SK-N-SH (cell line): ENCODE results near the gene BCL11A. TPM values are rescaled to one million over a fixed set of nuclear protein-coding genes. Genes with fewer than 3 reads are reported as not detected.

Experiments used
- CTCF ChIA-PET: fragments of 300-600, 350-600 bp; formaldehyde crosslinking; extraction: SDS; loops from one replicate; lab custom pipeline; 2021; lab: Yijun Ruan, JAX
- POLR2A ChIA-PET: fragments of 350-600 bp; sonication (Branson Sonifier 250); formaldehyde crosslinking; extraction: SDS; loops from one replicate; lab custom pipeline; 2020; ENCODE audit warnings: antibody characterized with exemption, inconsistent platforms; lab: Yijun Ruan, JAX
- DNase-seq: peaks from one replicate; pipeline ENCODE4 v3.0.0; 2012
- H2AFZ ChIP-seq: fragments of 200-600 bp; sonication (generic); 2 replicates; pipeline ENCODE4 v1.8.1; 2016; ENCODE audit warnings: antibody characterized with exemption, mild to moderate bottlenecking, low read depth
- H3F3A ChIP-seq: fragments of 200-600 bp; sonication (generic); replicated peaks from 2 replicates; pipeline ENCODE3; 2016; ENCODE audit warnings: antibody characterized with exemption, mild to moderate bottlenecking; ENCODE audit not compliant: insufficient read depth
- H3K27ac ChIP-seq, 2 experiments: fragments of 200-500 bp in 1 of 2; fragments of 200-600 bp in 1 of 2; sonication (Bioruptor generic) in 1 of 2; sonication (generic), shearing (Covaris generic) in 1 of 2; 2 replicates each; pipeline versions ENCODE4 v1.5.1 to v1.6.1; 2014 to 2016; ENCODE audit warnings: low read depth in 2 of 2, inconsistent platforms in 1 of 2, low read length in 1 of 2, mild to moderate bottlenecking in 1 of 2, mixed read lengths in 1 of 2
- H3K27me3 ChIP-seq: fragments of 200-600 bp; sonication (generic), shearing (Covaris generic); 2 replicates; pipeline ENCODE4 v1.6.1; 2016; ENCODE audit warnings: mixed run types; ENCODE audit not compliant: insufficient read depth
- H3K36me3 ChIP-seq, 2 experiments: fragments of 200-500 bp in 1 of 2; fragments of 200-600 bp in 1 of 2; sonication (Bioruptor generic) in 1 of 2; sonication (generic) in 1 of 2; replicated peaks in 1 of 2; 2 replicates each; pipeline versions ENCODE3 to v1.5.1; 2014 to 2016; ENCODE audit warnings: low read length in 1 of 2, mild to moderate bottlenecking in 1 of 2; ENCODE audit not compliant: insufficient read depth in 2 of 2, control insufficient read depth in 1 of 2
- H3K4me1 ChIP-seq, 2 experiments: fragments of 200-500 bp in 1 of 2; fragments of 200-600 bp in 1 of 2; sonication (Bioruptor generic) in 1 of 2; sonication (generic), shearing (Covaris generic) in 1 of 2; 2 replicates each; pipeline versions ENCODE4 v1.5.1 to v1.6.1; 2014 to 2016; ENCODE audit warnings: low read depth in 1 of 2, low read length in 1 of 2, mixed run types in 1 of 2; ENCODE audit not compliant: insufficient read depth in 2 of 2, control insufficient read depth in 1 of 2
- H3K4me2 ChIP-seq: fragments of 200-600 bp; sonication (generic), shearing (Covaris generic); 2 replicates; pipeline ENCODE4 v1.6.1; 2017; ENCODE audit warnings: mixed run types
- H3K4me3 ChIP-seq, 2 experiments: fragments of 200-500 bp in 1 of 2; fragments of 200-600 bp in 1 of 2; sonication (Bioruptor generic) in 1 of 2; sonication (generic), shearing (Covaris generic) in 1 of 2; 2 replicates each; pipeline versions ENCODE4 v1.5.1 to v1.8.1; 2014 to 2016; ENCODE audit warnings: low read depth in 2 of 2, inconsistent platforms in 1 of 2, low read length in 1 of 2, mild to moderate bottlenecking in 1 of 2, mixed read lengths in 1 of 2, moderate library complexity in 1 of 2
- H3K79me2 ChIP-seq: fragments of 200-600 bp; sonication (generic); 2 replicates; pipeline ENCODE4 v1.8.1; 2017; ENCODE audit warnings: mild to moderate bottlenecking; ENCODE audit not compliant: insufficient read depth
- H3K9ac ChIP-seq: fragments of 200-600 bp; sonication (generic); 2 replicates; pipeline ENCODE4 v1.6.1; 2017; ENCODE audit warnings: mixed run types
- H3K9me2 ChIP-seq: fragments of 200-600 bp; sonication (generic); 2 replicates; pipeline ENCODE4 v1.6.1; 2017; ENCODE audit warnings: mixed run types
- H3K9me3 ChIP-seq: fragments of 200-600 bp; sonication (generic); 2 replicates; pipeline ENCODE4 v1.6.1; 2017; ENCODE audit warnings: mixed run types, mild to moderate bottlenecking, moderate library complexity
- H4K20me1 ChIP-seq: fragments of 200-600 bp; sonication (generic); 2 replicates; pipeline ENCODE4 v1.6.1; 2017; ENCODE audit warnings: mild to moderate bottlenecking, mixed run types; ENCODE audit not compliant: insufficient read depth
- EP300 ChIP-seq, 2 experiments: IDR thresholded peaks; 2 replicates each; pipeline versions ENCODE4 v1.4.0 to v1.6.1; 2012; ENCODE audit warnings: borderline replicate concordance in 1 of 2, low read depth in 1 of 2, low read length in 1 of 2
- EZH2phosphoT487 ChIP-seq: fragments of 200-600 bp; sonication (generic); IDR thresholded peaks from 2 replicates; pipeline ENCODE4 v1.6.1; 2017; ENCODE audit warnings: low read depth, mixed run types, mild to moderate bottlenecking, antibody characterized with exemption, moderate library complexity, borderline replicate concordance
- FOSL2 ChIP-seq: IDR thresholded peaks from 2 replicates; pipeline ENCODE4 v1.4.0; 2012; ENCODE audit warnings: low read depth, mild to moderate bottlenecking, moderate library complexity, borderline replicate concordance
- FOXM1 ChIP-seq: IDR thresholded peaks from 2 replicates; pipeline ENCODE4 v1.4.0; 2012; ENCODE audit warnings: low read depth, mild to moderate bottlenecking
- JUND ChIP-seq: IDR thresholded peaks from 2 replicates; pipeline ENCODE4 v1.4.0; 2012
- MXI1 ChIP-seq: IDR thresholded peaks from 2 replicates; pipeline ENCODE4 v1.6.1; 2012; ENCODE audit warnings: mild to moderate bottlenecking, low read depth, low read length, improper control_type of control experiment
- POLR2AphosphoS5 ChIP-seq: IDR thresholded peaks from 2 replicates; pipeline ENCODE4 v1.6.1; 2012; ENCODE audit warnings: low read depth, low read length
- TEAD4 ChIP-seq: IDR thresholded peaks from 2 replicates; pipeline ENCODE4 v1.4.0; 2012; ENCODE audit warnings: mild to moderate bottlenecking, borderline replicate concordance; ENCODE audit not compliant: insufficient read depth
- WGBS: methylation state at CpG from one replicate; pipeline ENCODE4 v1.1.6; 2017; ENCODE audit warnings: low lambda C conversion rate; 5-methylcytosine and 5-hydroxymethylcytosine counted together
- polyA plus RNA-seq, 3 experiments: library from polyadenylated mRNA; depleted of rRNA; stranded (reverse); fragments of >200 nt; gene quantifications; 2 replicates each; pipeline ENCODE4 v1.2.3, GENCODE V29; 2012
- TF ChIP-seq, protein P1 (sequence below): IDR thresholded peaks from 2 replicates; pipeline ENCODE4 v1.6.1; 2012; ENCODE audit warnings: mild to moderate bottlenecking, low read depth, low read length, moderate library complexity
- TF ChIP-seq, protein P2 (sequence below): IDR thresholded peaks from 2 replicates; pipeline ENCODE4; 2012

BCL11A gene
- polyA plus RNA-seq, 1 of the 3 experiments (the other 2 are of a cell fraction), result 1.9 TPM

DNA sequence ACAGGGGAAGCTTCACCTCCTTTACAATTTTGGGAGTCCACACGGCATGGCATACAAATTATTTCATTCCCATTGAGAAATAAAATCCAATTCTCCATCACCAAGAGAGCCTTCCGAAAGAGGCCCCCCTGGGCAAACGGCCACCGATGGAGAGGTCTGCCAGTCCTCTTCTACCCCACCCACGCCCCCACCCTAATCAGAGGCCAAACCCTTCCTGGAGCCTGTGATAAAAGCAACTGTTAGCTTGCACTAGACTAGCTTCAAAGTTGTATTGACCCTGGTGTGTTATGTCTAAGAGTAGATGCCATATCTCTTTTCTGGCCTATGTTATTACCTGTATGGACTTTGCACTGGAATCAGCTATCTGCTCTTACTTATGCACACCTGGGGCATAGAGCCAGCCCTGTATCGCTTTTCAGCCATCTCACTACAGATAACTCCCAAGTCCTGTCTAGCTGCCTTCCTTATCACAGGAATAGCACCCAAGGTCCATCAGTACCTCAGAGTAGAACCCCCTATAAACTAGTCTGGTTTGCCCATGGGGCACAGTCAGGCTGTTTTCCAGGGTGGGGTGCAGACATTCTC, 58.3 kb downstream of the BCL11A start (continued):
- TF ChIP-seq MXI1, result no peak
- TF ChIP-seq, protein P1, sequence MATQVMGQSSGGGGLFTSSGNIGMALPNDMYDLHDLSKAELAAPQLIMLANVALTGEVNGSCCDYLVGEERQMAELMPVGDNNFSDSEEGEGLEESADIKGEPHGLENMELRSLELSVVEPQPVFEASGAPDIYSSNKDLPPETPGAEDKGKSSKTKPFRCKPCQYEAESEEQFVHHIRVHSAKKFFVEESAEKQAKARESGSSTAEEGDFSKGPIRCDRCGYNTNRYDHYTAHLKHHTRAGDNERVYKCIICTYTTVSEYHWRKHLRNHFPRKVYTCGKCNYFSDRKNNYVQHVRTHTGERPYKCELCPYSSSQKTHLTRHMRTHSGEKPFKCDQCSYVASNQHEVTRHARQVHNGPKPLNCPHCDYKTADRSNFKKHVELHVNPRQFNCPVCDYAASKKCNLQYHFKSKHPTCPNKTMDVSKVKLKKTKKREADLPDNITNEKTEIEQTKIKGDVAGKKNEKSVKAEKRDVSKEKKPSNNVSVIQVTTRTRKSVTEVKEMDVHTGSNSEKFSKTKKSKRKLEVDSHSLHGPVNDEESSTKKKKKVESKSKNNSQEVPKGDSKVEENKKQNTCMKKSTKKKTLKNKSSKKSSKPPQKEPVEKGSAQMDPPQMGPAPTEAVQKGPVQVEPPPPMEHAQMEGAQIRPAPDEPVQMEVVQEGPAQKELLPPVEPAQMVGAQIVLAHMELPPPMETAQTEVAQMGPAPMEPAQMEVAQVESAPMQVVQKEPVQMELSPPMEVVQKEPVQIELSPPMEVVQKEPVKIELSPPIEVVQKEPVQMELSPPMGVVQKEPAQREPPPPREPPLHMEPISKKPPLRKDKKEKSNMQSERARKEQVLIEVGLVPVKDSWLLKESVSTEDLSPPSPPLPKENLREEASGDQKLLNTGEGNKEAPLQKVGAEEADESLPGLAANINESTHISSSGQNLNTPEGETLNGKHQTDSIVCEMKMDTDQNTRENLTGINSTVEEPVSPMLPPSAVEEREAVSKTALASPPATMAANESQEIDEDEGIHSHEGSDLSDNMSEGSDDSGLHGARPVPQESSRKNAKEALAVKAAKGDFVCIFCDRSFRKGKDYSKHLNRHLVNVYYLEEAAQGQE, result no peak

DNA sequence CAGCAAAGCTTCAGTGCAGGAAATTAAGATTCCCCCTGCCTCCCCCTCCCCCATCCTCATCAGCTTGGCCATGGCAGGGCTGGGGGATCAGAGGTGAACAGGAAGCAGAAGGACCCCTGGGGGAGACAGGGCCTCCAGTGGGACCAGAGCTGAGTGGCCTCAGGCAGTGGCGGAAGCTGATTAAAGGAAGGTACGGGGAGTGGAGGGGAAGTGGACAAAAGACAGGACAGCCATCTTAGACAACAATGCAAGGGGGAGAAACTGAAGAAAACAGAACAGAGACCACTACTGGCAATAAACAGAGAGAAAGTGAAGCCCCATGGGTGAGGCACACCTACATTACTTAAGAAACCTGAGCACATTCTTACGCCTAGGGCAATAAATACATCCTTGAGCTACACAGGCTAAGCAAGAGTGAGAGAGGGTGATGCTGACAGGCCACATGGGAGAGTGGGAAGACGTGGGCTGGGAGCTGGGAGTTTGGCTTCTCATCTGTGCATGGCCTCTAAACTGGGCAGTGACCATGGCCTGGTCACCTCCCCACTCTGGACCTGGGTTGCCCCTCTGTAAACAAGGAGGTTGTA, 59.6 kb downstream of the BCL11A start:
- Histone ChIP-seq H2AFZ (no peak overlapping the region), H3K9me2 (no peaks in the 10 kb centered on the region), H3K27ac (no peak overlapping the region), H3K27me3 (no peaks in the 10 kb centered on the region), H3K4me1 (no peaks in the 10 kb centered on the region), H3K4me2 (no peak overlapping the region), H3F3A (no peaks in the 10 kb centered on the region), H4K20me1 (no peaks in the 10 kb centered on the region), H3K9ac (no peak overlapping the region), H3K9me3 (no peaks in the 10 kb centered on the region), H3K4me3 (no peak overlapping the region), H3K36me3 (no peaks in the 10 kb centered on the region), H3K79me2 (no peaks in the 10 kb centered on the region)
- DNase-seq, result no peak
- TF ChIP-seq EP300 (IDR thresholded peaks at IDR 0.05; ENCODE audit: borderline replicate concordance in 1 of 2, low read depth in 1 of 2, low read length in 1 of 2) (no peak), MXI1 (no peak), POLR2AphosphoS5 (no peak), EZH2phosphoT487 (no peak), TEAD4 (no peak), FOXM1 (no peak), JUND (no peak)
- TF ChIP-seq, protein P2, sequence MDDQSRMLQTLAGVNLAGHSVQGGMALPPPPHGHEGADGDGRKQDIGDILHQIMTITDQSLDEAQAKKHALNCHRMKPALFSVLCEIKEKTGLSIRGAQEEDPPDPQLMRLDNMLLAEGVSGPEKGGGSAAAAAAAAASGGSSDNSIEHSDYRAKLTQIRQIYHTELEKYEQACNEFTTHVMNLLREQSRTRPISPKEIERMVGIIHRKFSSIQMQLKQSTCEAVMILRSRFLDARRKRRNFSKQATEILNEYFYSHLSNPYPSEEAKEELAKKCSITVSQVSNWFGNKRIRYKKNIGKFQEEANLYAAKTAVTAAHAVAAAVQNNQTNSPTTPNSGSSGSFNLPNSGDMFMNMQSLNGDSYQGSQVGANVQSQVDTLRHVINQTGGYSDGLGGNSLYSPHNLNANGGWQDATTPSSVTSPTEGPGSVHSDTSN, result no peak
- POLR2A ChIA-PET, result no interaction called here
- 87% methylated on average over 4 of the region's 4 CpGs for WGBS
- CTCF ChIA-PET, result interaction anchor here (1.2 to 1.8 kb wide), 2 partner anchors 11 to 88 kb away, joined by 3 to 7 read pairs; no protein-coding TSS in a partner anchor

- Histone ChIP-seq H2AFZ (no peak overlapping the region), H3K27me3 (no peaks in the 10 kb centered on the region), H3K9me3 (no peaks in the 10 kb centered on the region), H3K4me1 (no peaks in the 10 kb centered on the region), H3K4me2 (no peak overlapping the region), H3F3A (no peaks in the 10 kb centered on the region), H3K9ac (no peak overlapping the region)
- POLR2A ChIA-PET, result no interaction called here
- DNase-seq, result no peak
- 79% methylated on average over 4 of the region's 4 CpGs for WGBS
- TF ChIP-seq FOXM1 (no peak), FOSL2 (no peak)
- TF ChIP-seq, all 33 proteins: peak for 0
- no peak overlapping the region for H3K27ac ChIP-seq
- H3K9me2 ChIP-seq, result no peaks in the 10 kb centered on the region
- no peaks in the 10 kb centered on the region for H3K79me2 ChIP-seq
- no peaks in the 10 kb centered on the region for H3K36me3 ChIP-seq
- H4K20me1 ChIP-seq, result no peaks in the 10 kb centered on the region
- CTCF ChIA-PET, result no interaction called here
- H3K4me3 ChIP-seq, result no peak overlapping the region
These were observed 60.9 kb downstream of the BCL11A start for GRCh38 chr2:60492548-60492947.
